Measurements from ENCODE around the gene GABPA. TPM values are rescaled to one million over a fixed set of nuclear protein-coding genes. Genes with fewer than 3 reads are reported as not detected.
"Not testable (repeated sequence)": the region's sequence is repeated elsewhere in the genome, so short reads cannot be mapped to it uniquely, and the experiment has no call there.

GABPA gene
- total RNA-seq, 3 donors from 2014 or later = 24.5 to 26.8 (median 25.8) TPM

DNA sequence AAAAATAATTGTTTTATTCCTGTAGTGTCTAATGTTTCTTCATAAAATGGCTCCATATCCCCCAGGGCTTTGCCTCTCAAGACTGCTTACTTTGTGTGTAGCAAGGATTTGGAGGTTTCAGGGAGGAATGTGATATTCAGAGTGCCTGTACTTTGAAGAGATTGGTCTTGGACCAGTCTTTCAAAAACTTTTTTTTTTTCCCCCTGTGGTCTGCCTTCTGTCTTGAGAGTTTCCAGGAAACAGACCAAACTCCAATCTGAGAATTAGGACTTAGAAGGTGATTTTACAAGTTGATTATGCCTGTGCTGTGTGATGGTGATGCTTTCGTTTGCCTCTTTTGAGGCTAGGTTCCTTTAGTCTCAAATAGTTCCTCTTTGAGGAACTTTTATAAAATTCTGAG lies 25.9 kb downstream of the GABPA start:
- no peaks in the 10 kb centered on the region for H3K27me3 Mint-ChIP-seq (ENCODE audit: low read depth)
- no peak overlapping the region for H3K4me3 Mint-ChIP-seq
- no peaks in the 10 kb centered on the region for H3K9me3 Mint-ChIP-seq
- peaks cover 67% of the 10 kb centered on the region for H3K36me3 Mint-ChIP-seq (ENCODE audit: insufficient read depth)
- H3K4me1 Mint-ChIP-seq (ENCODE audit: low read depth) = peaks cover 12% of the 10 kb centered on the region
- DNase-seq (no peak), ATAC-seq (no peak)

DNA sequence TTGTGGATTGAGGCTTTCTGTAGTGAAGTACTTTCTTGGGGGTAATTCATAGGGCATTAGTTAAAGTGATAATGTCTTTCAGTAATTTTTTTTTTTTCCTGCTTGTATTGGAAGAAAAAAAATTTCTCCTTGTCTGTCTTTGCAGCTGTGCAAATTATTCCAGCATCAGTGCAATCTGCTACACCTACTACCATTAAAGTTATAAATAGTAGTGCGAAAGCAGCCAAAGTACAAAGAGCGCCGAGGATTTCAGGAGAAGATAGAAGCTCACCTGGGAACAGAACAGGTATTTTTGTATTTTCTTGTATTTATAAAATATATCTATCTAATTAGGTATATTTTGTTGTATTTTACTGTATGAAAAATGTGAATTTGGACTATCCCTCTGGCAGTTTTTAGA lies 29.3 kb downstream of the GABPA start:
- Mint-ChIP-seq H3K36me3 (ENCODE audit: insufficient read depth) (peaks cover 63% of the 10 kb centered on the region), H3K4me3 (no peak overlapping the region), H3K4me1 (ENCODE audit: low read depth) (peaks cover 3% of the 10 kb centered on the region), H3K9me3 (no peaks in the 10 kb centered on the region), H3K27me3 (ENCODE audit: low read depth) (no peaks in the 10 kb centered on the region)
- ATAC-seq = no peak
- DNase-seq = no peak

DNA sequence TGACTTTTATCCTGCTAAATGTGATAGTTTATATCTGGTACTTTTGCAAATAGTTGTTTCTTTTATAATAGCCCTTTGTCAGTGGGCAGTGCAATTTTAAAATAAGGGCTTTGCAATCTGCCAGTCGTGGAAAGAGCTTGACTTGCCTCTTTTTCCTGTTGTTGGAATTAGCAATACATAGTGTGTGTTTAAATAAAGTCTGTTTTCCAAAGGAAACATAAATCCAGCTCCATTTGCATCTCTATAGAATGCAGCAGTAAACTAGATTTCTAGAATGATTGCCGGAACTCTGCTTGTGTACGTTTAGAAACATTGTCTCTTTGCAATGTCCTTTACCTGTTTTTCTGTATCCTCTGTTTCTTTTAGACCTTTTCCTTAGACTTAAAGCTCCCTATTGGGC lies 33.1 kb downstream of the GABPA start:
- DNase-seq (no peak), ATAC-seq (no peak)
- H3K4me1 Mint-ChIP-seq (ENCODE audit: low read depth) = no peaks in the 10 kb centered on the region
- H3K36me3 Mint-ChIP-seq (ENCODE audit: insufficient read depth) = peaks cover 33% of the 10 kb centered on the region
- H3K27me3 Mint-ChIP-seq (ENCODE audit: low read depth) = no peaks in the 10 kb centered on the region
- no peak overlapping the region for H3K4me3 Mint-ChIP-seq
- no peaks in the 10 kb centered on the region for H3K9me3 Mint-ChIP-seq

DNA sequence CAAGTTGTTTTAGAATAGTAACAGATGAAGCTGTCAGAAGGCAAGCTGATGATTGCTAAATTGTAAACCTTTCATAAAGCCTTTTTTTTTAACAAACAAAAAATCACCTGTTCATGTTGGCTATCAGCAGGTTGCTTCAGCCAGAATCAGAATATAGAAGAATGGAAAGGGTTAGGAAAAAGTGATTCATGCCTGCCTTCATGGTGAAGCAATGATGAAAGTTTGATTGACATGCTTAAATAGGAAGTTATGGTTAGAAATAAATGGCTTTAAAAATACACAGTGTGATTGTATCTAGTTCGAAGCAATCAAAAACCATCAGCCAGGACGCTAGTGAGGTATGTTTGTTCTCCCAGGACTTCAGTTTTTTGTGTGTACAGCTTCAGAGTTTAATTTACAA lies 37.9 kb downstream of the GABPA start:
- peaks cover 1% of the 10 kb centered on the region for H3K36me3 Mint-ChIP-seq (ENCODE audit: insufficient read depth)
- H3K27me3 Mint-ChIP-seq (ENCODE audit: low read depth) = no peaks in the 10 kb centered on the region
- H3K9me3 Mint-ChIP-seq = no peaks in the 10 kb centered on the region
- no peaks in the 10 kb centered on the region for H3K4me1 Mint-ChIP-seq (ENCODE audit: low read depth)
- ATAC-seq = no peak
- H3K4me3 Mint-ChIP-seq = no peak overlapping the region
- DNase-seq = no peak

DNA sequence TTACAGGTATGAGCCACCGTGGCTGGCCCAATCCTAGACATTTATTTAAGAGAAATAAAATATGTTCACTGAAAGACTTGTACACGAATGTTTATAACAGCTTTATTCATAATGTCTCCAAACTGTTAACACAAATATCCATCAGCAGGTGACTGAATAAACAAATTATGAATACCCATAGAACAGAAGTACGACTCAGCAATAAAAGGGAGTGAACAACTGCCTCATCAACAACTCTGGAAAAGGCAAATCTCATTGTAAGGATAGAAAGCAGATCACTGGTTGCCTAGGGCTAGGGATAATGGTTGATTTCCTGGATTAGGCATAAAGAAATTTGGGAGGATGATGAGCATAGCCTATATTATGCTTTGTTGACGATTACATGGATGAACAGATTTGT lies 41.7 kb downstream of the GABPA start:
- H3K4me1 Mint-ChIP-seq (ENCODE audit: low read depth) = no peaks in the 10 kb centered on the region
- no peaks in the 10 kb centered on the region for H3K36me3 Mint-ChIP-seq (ENCODE audit: insufficient read depth)
- H3K27me3 Mint-ChIP-seq (ENCODE audit: low read depth) = no peaks in the 10 kb centered on the region
- ATAC-seq (no peak), DNase-seq (no peak)
- H3K9me3 Mint-ChIP-seq = no peaks in the 10 kb centered on the region
- no peak overlapping the region for H3K4me3 Mint-ChIP-seq

DNA sequence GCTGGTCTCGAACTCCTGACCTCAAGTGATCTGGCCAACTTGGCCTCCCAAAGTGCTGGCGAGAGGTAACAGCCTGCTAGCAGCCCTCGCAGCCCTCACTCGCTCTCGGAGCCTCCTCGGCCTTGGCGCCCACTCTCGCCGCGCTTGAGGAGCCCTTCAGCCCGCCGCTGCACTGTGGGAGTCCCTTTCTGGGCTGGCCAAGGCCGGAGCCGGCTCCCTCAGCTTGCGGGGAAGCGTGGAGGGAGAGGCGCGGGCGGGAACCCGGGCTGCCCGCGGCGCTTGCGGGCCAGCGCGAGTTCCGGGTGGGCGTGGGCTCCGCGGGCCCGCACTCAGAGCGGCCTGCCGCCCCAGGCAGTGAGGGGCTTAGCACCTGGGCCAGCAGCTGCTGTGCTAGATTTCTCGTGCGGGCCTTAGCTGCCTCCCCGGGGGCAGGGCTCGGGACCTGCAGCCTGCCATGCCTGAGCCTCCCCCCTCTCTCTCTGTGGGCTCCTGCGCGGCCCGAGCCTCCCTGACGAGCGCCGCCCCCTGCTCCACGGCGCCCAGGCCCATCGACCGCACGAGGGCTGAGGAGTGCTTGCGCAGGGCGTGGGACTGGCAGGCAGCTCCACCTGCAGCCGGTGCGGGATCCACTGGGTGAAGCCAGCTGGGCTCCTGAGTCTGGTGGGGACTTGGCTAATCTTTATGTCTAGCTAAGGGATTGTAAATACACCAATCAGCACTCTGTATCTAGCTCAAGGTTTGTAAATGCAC lies 43.5 kb downstream of the GABPA start:
- not testable (repeated sequence) for H3K4me1 Mint-ChIP-seq (ENCODE audit: low read depth); ATAC-seq; H3K27me3 Mint-ChIP-seq (ENCODE audit: low read depth); H3K36me3 Mint-ChIP-seq (ENCODE audit: insufficient read depth); H3K4me3 Mint-ChIP-seq; H3K9me3 Mint-ChIP-seq; DNase-seq

DNA sequence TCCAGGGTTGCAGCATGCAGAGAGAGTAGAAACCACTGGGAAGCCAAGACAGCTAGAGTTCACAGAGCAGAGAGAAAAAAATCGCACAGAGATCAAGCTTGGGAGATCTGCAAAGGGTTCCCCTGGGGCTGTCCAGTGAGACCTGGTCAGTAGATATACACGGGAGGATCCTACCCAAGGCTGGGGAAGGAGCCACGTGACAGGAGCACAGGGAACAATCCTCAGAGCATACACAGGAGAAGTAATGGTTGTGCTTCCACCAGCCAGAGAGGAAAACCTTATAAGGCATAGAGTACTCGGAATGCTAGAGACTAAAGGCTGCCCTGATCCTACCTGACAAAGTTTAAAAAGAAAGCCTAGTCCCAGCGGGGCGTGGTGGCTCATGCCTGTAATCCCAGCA lies 53.9 kb downstream of the GABPA start:
- Mint-ChIP-seq H3K27me3 (ENCODE audit: low read depth) (peaks cover 15% of the 10 kb centered on the region), H3K4me3 (no peak overlapping the region), H3K4me1 (ENCODE audit: low read depth) (peaks cover 6% of the 10 kb centered on the region), H3K36me3 (ENCODE audit: insufficient read depth) (no peaks in the 10 kb centered on the region), H3K9me3 (no peaks in the 10 kb centered on the region)
- no peak for ATAC-seq
- DNase-seq = no peak

DNA sequence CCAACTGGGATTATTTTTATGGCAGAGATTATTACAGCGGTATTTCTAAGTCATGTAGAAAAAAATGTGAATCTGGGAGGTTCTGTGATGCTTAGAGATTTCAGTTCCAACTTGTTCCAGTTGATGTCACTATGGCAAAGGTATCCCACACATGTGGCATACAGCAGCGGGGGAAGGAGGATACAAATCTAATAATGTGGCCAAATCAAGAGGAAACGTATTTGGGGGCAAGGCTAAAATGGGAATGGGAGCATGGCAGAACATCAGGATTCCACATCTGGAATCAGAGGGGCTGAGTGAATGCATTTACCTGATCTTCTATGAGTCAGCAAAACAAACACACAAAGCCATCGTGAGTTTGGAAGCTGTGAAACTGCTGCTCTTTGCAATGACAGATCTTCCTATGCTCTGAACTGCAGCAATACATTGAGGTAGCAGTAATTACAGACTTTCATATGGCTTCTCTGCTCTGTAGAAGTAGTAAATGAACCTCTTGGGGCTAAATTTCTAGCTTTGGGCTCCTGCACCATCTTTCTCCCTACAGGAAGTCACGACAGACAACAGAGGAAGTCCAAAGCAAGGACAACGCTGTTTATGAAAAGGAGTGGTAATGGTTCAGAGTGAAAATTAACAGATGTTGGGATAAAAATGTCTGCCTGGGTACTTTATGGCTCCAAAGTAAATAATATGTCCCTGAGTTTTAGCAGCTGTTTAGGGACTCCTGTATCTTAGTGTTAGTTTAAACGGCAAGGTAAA lies 55.5 kb downstream of the GABPA start:
- peaks cover 12% of the 10 kb centered on the region for H3K27me3 Mint-ChIP-seq (ENCODE audit: low read depth)
- ATAC-seq (peak; percentile 51 to 69), DNase-seq (no peak)
- peaks cover 6% of the 10 kb centered on the region for H3K4me1 Mint-ChIP-seq (ENCODE audit: low read depth)
- H3K4me3 Mint-ChIP-seq = peak overlapping the region; percentile 67
- H3K9me3 Mint-ChIP-seq = no peaks in the 10 kb centered on the region
- H3K36me3 Mint-ChIP-seq (ENCODE audit: insufficient read depth) = no peaks in the 10 kb centered on the region

DNA sequence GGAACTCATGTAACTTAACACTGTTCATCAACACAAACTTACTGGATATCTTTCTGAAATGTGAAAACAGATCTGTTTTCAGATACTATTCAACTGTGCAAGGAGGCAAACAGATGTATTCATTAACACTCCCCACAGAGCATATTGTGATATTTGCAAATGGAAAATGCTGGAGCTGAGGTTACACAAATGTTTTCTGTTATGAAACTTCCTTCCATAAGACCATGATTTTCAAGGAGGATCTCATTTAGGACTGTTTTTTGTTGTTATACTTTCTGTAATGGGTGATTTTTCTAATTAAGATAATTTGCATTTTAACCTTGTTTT lies 56.1 kb downstream of the GABPA start:
- Mint-ChIP-seq H3K36me3 (ENCODE audit: insufficient read depth) (no peaks in the 10 kb centered on the region), H3K27me3 (ENCODE audit: low read depth) (peaks cover 15% of the 10 kb centered on the region), H3K4me1 (ENCODE audit: low read depth) (peaks cover 6% of the 10 kb centered on the region), H3K4me3 (peak overlapping the region; percentile 67), H3K9me3 (no peaks in the 10 kb centered on the region)
- ATAC-seq (no peak), DNase-seq (no peak)

DNA sequence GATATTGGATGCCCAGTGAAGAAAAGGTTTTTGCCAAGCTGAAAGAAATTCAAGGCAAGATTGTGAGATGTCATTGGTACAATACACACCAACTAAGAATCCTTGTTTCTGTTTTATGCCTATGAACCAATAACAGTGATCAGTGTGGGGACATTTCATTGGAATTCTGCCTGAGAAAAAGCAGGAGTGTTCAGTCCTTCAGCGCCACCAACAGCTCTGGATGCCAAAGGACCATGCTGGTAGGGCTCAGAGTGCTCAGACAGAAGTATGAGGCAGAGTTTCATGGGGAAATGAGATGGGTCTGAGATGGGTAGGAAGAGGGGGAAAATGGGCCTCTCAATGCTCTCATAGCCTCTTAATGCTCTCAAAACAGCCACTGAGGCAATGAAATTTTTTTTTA lies 56.5 kb downstream of the GABPA start:
- ATAC-seq (no peak), DNase-seq (no peak)
- H3K4me3 Mint-ChIP-seq = no peak overlapping the region
- peaks cover 6% of the 10 kb centered on the region for H3K4me1 Mint-ChIP-seq (ENCODE audit: low read depth)
- H3K27me3 Mint-ChIP-seq (ENCODE audit: low read depth) = peaks cover 15% of the 10 kb centered on the region
- H3K9me3 Mint-ChIP-seq = no peaks in the 10 kb centered on the region
- no peaks in the 10 kb centered on the region for H3K36me3 Mint-ChIP-seq (ENCODE audit: insufficient read depth)

DNA sequence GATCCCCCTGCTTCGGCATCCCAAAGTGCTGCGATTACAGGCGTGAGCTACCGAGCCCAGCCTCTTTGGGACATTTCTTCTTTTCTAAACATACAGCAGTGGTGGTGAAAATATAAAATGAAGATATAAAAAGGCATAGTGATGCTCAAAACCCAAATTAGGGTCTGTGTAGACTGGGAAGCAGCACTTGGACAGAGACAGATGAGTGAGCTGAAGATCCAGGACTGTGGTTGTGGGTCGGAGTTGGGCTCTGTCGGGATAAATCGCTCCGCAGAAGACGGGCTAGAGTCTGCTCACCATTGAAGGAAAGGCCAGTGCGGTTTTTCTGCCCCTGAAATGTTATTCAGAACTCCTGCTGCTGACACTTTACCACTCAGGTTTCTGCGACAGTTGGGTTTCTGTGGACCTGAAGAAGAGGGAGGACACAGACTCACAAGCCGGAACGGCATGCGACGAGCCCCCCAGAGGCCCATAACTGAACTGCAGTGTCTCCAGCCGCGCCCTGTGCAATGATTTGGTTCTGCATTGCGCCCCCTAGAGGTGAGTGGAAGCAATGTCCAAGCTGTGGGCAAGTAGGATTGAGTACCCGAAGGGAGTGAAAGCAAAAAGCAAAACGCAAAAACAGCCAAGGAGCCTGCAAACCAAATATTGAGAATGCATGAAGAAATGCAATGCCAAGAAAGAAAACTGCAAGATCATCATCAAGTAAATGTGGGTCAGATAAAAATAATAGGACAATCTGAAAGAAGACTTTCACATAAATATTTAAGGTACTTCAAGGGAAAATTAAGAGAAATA lies 66.6 kb downstream of the GABPA start:
- H3K4me1 Mint-ChIP-seq (ENCODE audit: low read depth) = peaks cover 6% of the 10 kb centered on the region
- peak overlapping the region; percentile 20 for H3K4me3 Mint-ChIP-seq
- no peaks in the 10 kb centered on the region for H3K36me3 Mint-ChIP-seq (ENCODE audit: insufficient read depth)
- DNase-seq (peak; percentile 81), ATAC-seq (peak; percentile 100)
- H3K27me3 Mint-ChIP-seq (ENCODE audit: low read depth) = peaks cover 13% of the 10 kb centered on the region
- H3K9me3 Mint-ChIP-seq = no peaks in the 10 kb centered on the region

DNA sequence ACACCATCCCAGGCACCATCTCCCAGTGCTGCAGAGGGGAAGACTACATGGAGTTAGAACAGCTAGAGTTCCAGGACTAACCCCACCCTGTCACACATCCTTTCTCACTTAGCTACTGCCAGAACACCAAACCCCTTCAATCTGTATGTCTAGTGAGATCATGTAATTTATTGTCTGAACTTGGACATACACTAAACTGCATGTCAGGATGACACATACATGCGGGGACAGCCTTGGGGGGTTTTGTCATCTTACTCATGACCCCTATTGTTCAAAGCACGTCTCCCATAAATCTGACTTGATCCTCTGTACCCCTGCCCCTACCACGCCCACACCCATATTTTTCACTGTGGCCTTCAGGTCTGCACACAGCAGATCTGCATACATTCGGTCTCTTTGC lies 71.3 kb downstream of the GABPA start:
- Mint-ChIP-seq H3K4me1 (ENCODE audit: low read depth) (peaks cover 6% of the 10 kb centered on the region), H3K9me3 (no peaks in the 10 kb centered on the region), H3K36me3 (ENCODE audit: insufficient read depth) (no peaks in the 10 kb centered on the region), H3K4me3 (no peak overlapping the region), H3K27me3 (ENCODE audit: low read depth) (peaks cover 14% of the 10 kb centered on the region)
- ATAC-seq = no peak
- no peak for DNase-seq

DNA sequence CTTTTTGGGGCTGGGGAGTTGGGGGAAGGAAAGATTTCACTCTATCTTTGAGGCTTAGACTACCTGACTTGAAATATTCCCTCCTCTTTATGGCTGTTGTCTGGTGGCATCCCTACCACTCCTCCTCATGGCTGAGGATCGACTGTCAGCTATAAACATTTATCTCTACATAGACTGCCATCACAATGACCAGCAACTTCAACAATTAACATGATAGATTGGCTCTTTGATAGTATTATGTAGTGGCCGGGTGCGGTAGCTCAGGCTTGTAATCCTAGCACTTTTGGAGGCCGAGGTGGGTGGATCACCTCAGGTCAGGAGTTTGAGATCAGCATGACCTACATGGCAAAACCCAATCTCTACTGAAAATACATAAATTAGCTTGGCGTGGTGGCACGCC lies 72.4 kb downstream of the GABPA start:
- ATAC-seq = no peak
- H3K9me3 Mint-ChIP-seq = no peaks in the 10 kb centered on the region
- no peaks in the 10 kb centered on the region for H3K36me3 Mint-ChIP-seq (ENCODE audit: insufficient read depth)

DNA sequence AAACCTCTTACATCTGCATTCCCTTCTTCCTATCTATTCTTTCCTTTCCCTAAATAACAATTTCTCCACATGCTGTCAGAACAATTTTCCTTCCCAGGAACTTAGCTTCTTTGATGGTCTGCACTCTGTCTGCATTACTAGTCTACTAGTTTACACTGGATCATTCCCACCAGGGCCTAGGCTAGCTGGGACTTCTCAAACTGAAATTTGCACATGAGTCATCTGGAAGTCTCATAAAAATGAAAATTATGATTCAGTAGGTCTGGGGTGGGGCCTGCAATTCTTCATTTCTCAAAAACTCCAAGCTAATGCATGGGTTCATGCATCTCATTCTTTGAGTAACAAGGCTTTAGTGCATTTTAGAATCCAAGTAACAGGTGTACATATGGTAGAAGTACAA lies 74.2 kb downstream of the GABPA start:
- H3K9me3 Mint-ChIP-seq = no peaks in the 10 kb centered on the region
- DNase-seq (no peak), ATAC-seq (peak; percentile 70 to 87)
- H3K27me3 Mint-ChIP-seq (ENCODE audit: low read depth) = peaks cover 7% of the 10 kb centered on the region
- H3K36me3 Mint-ChIP-seq (ENCODE audit: insufficient read depth) = no peaks in the 10 kb centered on the region
- no peaks in the 10 kb centered on the region for H3K4me1 Mint-ChIP-seq (ENCODE audit: low read depth)
- no peak overlapping the region for H3K4me3 Mint-ChIP-seq

More for the DNA sequence above, 72.4 kb downstream of the GABPA start:
- Mint-ChIP-seq H3K27me3 (ENCODE audit: low read depth) (peaks cover 9% of the 10 kb centered on the region), H3K4me1 (ENCODE audit: low read depth) (no peaks in the 10 kb centered on the region), H3K4me3 (no peak overlapping the region)
- DNase-seq = no peak
